ENCODE measurements around the gene PLXNB1.
"Not testable (repeated sequence)": the region's sequence is repeated elsewhere in the genome, so short reads cannot be mapped to it uniquely, and the experiment has no call there.

The PLXNB1 gene

GRCh38 chr3:48429960-48430707, at the start of gene PLXNB1:
Gene PLXNB1, minus strand, starts transcription at chr3:48430086. Its CDS starts 5,475 bp downstream, at chr3:48424611.
- DNase-seq: peak; percentile 37

GRCh38 chr3:48478626-48479555, 49.0 kb upstream of the PLXNB1 start:
- DNase-seq: no peak

DNA sequence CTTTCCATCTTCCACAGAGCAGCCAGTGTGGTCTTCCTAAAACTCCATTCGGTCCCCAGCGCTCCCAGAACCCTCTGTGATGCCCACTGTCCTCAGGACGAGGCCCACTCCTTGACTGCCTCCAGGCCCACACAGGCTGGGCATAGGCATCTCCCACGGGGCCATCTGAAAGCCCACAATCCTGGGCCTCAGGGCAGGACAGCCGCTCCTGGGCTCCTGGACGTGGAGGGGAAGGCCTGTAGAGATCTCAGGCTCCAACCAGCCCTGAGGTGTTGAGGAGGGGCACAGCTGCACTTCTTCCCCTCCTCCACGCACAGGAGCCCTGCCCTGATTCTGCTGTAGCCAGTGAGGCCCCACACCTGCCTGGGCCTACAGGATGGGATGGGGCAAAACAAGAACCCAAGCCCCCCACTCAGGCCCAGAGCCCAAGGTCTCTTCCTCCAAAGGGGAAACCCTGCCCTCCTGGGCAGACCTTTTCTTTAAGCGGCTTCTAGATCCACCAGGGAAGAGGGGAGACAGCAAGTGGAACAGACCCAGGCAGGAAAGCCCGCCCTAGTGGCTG, 48.2 kb upstream of the PLXNB1 start:
- DNase-seq: no peak

DNA sequence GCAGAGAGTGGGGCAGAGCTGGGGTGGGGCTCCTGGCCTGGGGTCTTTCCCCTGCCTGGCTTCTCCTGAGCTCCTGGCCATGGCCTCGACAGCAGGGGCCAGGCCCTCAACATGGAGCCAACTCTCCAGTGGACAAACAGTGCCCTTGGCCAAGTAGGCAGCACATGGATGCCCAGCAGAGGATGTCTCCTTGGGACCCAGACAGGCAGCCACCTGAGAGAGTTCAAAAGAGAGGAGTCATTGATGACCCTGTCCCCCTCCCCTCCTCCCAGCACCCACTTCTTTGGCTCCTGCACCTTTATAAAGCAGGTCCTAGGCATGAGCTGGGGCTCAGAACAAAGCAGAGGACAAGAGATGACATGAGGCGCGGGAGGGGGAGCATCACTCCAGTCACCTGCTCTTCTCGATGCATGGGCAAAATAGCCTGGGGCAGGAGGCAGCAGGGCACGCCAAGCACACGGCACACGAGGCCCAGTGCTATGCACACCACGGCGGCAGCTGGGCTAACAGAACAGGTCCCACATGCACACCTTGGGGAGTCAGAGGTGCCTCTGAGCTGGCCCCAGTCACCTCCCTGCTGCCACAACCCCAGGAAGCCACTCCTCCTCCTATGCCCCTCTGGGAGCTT, 46.7 kb upstream of the PLXNB1 start:
- no peak for DNase-seq

DNA sequence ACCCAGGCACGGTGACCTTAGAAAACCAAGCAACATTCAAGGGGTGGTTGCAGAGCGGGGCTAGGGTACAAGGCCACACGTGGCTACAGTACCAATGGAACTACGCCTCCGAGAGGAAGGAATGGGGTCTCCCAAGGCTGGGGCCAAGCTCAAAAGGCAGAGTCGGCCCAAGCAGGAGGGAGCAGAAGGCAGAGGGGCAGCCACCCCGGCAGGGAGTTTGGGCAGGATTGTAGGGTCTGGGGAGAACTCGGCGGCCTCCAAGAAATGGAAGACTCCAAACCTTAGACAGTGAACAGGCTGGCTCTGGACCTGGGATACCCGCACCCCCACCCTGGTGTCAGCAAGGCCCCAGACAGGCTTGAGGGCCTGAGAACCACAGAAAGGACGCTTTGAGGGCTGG, 45.3 kb upstream of the PLXNB1 start:
- DNase-seq: no peak

DNA sequence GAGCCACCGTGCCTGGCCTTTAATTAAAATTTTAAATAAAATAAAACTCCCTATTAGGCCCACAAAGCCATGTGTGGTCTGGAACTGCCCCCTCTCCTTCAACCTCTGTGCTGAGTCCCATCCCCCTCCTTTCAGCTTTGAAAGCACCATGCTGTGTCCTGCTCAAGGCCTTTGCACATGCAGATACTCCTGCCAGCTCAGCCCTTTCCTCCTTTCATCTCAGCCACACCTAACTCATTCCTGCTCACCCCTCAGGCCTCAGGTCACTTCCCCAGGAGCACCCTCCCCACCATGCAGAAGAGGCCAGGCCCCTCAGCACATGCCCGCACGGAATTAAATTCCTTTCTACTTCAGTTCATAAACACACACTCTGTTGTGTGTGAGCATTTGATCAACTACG, 44.7 kb upstream of the PLXNB1 start:
- no peak for DNase-seq

- DNase-seq: not testable (repeated sequence)
Measured at GRCh38 chr3:48474031-48474430, 44.1 kb upstream of the PLXNB1 start.

DNA sequence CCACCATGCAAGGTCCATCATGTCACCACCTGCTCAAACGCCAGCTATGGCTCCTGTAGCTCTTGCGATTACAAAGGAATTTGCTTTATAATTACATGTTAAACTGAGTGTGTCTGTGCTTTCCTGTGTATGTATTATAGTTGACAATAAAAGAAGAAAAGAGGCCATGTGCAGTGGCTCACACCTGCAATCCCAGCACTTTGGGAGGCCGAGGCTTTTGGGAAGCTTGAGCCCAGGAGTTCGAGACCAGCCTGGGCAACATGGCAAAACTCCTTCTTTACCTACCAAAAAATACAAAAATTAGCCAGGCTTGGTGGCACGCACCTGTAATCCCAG, 43.7 kb upstream of the PLXNB1 start:
- DNase-seq: no peak

GRCh38 chr3:48472923-48473616, 43.2 kb upstream of the PLXNB1 start:
- peak; percentile 93 for DNase-seq

- no peak for DNase-seq
Measured at GRCh38 chr3:48472673-48472922, 42.7 kb upstream of the PLXNB1 start.

DNA sequence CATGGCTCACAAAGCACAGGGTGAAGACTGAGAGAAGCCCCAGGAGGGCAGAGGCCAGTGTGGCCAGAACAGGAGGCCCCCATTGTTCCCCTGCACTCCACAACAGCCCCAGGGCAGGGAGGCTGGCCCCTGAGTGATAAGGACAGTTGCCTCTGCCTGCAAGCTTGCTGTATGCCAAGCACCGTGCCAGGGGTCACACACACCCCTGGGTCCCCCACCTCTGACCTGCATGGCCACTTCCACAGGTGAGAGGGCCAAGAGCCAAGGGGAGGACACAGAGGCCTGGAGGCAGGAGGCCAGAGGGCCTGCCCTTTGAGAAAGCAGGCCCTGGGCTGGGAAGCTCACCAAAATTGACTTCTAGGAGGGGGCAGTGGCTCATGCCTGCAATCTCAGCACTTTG, 40.4 kb upstream of the PLXNB1 start:
- DNase-seq: no peak

- no peak for DNase-seq
Measured at GRCh38 chr3:48469046-48469915, 39.4 kb upstream of the PLXNB1 start.

- DNase-seq: no peak
Measured at GRCh38 chr3:48468329-48468731, 38.4 kb upstream of the PLXNB1 start.

- no peak for DNase-seq
Measured at GRCh38 chr3:48467473-48468267, 37.8 kb upstream of the PLXNB1 start.

- DNase-seq: no peak
Measured at GRCh38 chr3:48467110-48467454, 37.2 kb upstream of the PLXNB1 start.

DNA sequence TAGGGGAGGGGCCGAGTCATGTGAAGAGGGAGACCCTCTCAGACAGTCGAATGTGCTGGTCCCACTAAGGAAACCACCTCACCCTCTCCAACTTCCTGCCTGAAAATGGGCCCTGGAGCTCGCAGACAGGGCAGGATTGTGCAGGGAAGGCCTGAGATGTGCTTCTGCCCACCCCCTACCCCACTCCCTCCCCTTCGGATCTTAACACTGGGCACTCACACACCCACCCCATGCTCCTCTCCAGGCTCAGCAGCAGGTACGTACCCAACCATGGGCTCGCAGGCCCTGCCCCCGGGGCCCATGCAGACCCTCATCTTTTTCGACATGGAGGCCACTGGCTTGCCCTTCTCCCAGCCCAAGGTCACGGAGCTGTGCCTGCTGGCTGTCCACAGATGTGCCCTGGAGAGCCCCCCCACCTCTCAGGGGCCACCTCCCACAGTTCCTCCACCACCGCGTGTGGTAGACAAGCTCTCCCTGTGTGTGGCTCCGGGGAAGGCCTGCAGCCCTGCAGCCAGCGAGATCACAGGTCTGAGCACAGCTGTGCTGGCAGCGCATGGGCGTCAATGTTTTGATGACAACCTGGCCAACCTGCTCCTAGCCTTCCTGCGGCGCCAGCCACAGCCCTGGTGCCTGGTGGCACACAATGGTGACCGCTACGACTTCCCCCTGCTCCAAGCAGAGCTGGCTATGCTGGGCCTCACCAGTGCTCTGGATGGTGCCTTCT, 36.7 kb upstream of the PLXNB1 start:
- DNase-seq: no peak

GRCh38 chr3:48465531-48466378, 35.9 kb upstream of the PLXNB1 start:
- peak; percentile 89 for DNase-seq

DNA sequence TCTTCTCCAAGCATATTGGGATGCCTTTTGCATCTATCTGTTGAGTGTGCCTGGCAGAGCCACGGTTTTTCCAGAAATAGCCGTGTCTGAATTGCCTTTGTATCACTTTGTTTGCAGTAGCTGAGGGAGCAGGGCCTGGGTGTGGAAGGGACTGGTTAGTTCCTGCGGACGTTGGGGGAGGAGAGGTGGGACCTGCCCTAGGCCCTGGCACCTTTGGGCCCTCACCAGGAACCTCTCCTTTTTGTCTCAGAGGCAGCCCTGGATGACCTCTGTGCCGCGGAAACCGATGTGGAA, 35.3 kb upstream of the PLXNB1 start:
- no peak for DNase-seq

- no peak for DNase-seq
Measured at GRCh38 chr3:48464713-48465221, 34.9 kb upstream of the PLXNB1 start.

- no peak for DNase-seq
Measured at GRCh38 chr3:48463703-48464102, 33.8 kb upstream of the PLXNB1 start.
